ENCODE results near the gene MSI2.

MSI2 gene

GRCh38 chr17:57401556-57402488, 145.5 kb downstream of the MSI2 start:
- no peak for DNase-seq

GRCh38 chr17:57402681-57403180, 146.4 kb downstream of the MSI2 start:
- no peak for DNase-seq

- DNase-seq: no peak
Observed at GRCh38 chr17:57403236-57403635, 146.9 kb downstream of the MSI2 start.

- DNase-seq: no peak
Observed at GRCh38 chr17:57404073-57404472, 147.8 kb downstream of the MSI2 start.

- DNase-seq: no peak
Observed at GRCh38 chr17:57404795-57405490, 148.6 kb downstream of the MSI2 start.

- no peak for DNase-seq
Observed at GRCh38 chr17:57405491-57406072, 149.3 kb downstream of the MSI2 start.

- DNase-seq: no peak
Observed at GRCh38 chr17:57406131-57406980, 150.0 kb downstream of the MSI2 start.

GRCh38 chr17:57406981-57407286, 150.6 kb downstream of the MSI2 start:
- DNase-seq: no peak

- no peak for DNase-seq
Observed at GRCh38 chr17:57407287-57408070, 151.2 kb downstream of the MSI2 start.

- no peak for DNase-seq
Observed at GRCh38 chr17:57408071-57408811, 151.9 kb downstream of the MSI2 start.

- DNase-seq: no peak
Observed at GRCh38 chr17:57410169-57410568, 153.8 kb downstream of the MSI2 start.

- DNase-seq: no peak
Observed at GRCh38 chr17:57412520-57413096, 156.3 kb downstream of the MSI2 start.

- no peak for DNase-seq
Observed at GRCh38 chr17:57413848-57414651, 157.7 kb downstream of the MSI2 start.

- no peak for DNase-seq
Observed at GRCh38 chr17:57415751-57416207, 159.5 kb downstream of the MSI2 start.

GRCh38 chr17:57416369-57416768, 160.0 kb downstream of the MSI2 start:
- DNase-seq: no peak

- DNase-seq: no peak
Observed at GRCh38 chr17:57417956-57418355, 161.6 kb downstream of the MSI2 start.

GRCh38 chr17:57418463-57419246, 162.3 kb downstream of the MSI2 start:
- no peak for DNase-seq

- DNase-seq: no peak
Observed at GRCh38 chr17:57419940-57420550, 163.7 kb downstream of the MSI2 start.

Data from stimulated activated CD4-positive, alpha-beta T cell treated with anti-CD3 and anti-CD28 coated beads, Interleukin-4, amount 100 ng/mL, for 1 hour (primary cell).